ENCODE measurements around the gene SCG3.

- TF ChIP-seq, protein P1, sequence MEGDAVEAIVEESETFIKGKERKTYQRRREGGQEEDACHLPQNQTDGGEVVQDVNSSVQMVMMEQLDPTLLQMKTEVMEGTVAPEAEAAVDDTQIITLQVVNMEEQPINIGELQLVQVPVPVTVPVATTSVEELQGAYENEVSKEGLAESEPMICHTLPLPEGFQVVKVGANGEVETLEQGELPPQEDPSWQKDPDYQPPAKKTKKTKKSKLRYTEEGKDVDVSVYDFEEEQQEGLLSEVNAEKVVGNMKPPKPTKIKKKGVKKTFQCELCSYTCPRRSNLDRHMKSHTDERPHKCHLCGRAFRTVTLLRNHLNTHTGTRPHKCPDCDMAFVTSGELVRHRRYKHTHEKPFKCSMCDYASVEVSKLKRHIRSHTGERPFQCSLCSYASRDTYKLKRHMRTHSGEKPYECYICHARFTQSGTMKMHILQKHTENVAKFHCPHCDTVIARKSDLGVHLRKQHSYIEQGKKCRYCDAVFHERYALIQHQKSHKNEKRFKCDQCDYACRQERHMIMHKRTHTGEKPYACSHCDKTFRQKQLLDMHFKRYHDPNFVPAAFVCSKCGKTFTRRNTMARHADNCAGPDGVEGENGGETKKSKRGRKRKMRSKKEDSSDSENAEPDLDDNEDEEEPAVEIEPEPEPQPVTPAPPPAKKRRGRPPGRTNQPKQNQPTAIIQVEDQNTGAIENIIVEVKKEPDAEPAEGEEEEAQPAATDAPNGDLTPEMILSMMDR (conservative IDR thresholded peaks at IDR 0.05) = no peak
- no peak for TF ChIP-seq EZH2 (IDR thresholded peaks at IDR 0.05; ENCODE audit: low read depth)
Observed at GRCh38 chr15:51678096-51678495, 3.2 kb upstream of the SCG3 start.

Data from PC-9 (cell line).